ENCODE results near the gene APOA1. TPM values are rescaled to one million over a fixed set of nuclear protein-coding genes. Genes with fewer than 3 reads are reported as not detected.

The APOA1 gene
- total and polyA plus RNA-seq, 2 donors (not counting 1 experiment from before 2014, with no cell fraction given) = 0.46 TPM; not detected in 1

- H3K9me3 ChIP-seq (ENCODE audit: control extremely low read depth in 1 of 3, control insufficient read depth in 2 of 3, insufficient read depth in 1 of 3, low read length in 2 of 3) = no peaks in the 10 kb centered on the region
Measured at GRCh38 chr11:116874251-116874650, 36.8 kb upstream of the APOA1 start.

GRCh38 chr11:116873381-116873780 is 36.0 kb upstream of the APOA1 start:
- Mint-ChIP-seq H3K27ac (no peak overlapping the region), H3K4me1 (no peaks in the 10 kb centered on the region), H3K9me3 (ENCODE audit: insufficient read depth) (no peaks in the 10 kb centered on the region), H3K4me3 (no peak overlapping the region), H3K27me3 (no peaks in the 10 kb centered on the region)
- H3K79me2 ChIP-seq (ENCODE audit: control insufficient read depth, insufficient read depth, low read length) = peaks cover 3% of the 10 kb centered on the region
- H3K36me3 ChIP-seq (replicated peaks in 1 of 2; ENCODE audit: control extremely low read depth in 1 of 2, control insufficient read depth in 1 of 2, extremely low read depth in 1 of 2, insufficient read depth in 2 of 2, low read length in 1 of 2) = peaks cover 14 to 78% of the 10 kb centered on the region in 2 experiments
- no peak for TF ChIP-seq CTCF (IDR thresholded peaks at IDR 0.05)
- no peak for TF ChIP-seq EZH2 (IDR thresholded peaks at IDR 0.05; ENCODE audit: borderline replicate concordance, insufficient read depth, low read depth, low read length, poor library complexity, severe bottlenecking)
- H3K9ac ChIP-seq (ENCODE audit: low read length) = no peak overlapping the region
- H3K9me3 ChIP-seq (ENCODE audit: control extremely low read depth in 1 of 3, control insufficient read depth in 2 of 3, insufficient read depth in 1 of 3, low read length in 2 of 3) = no peaks in the 10 kb centered on the region
- no peaks in the 10 kb centered on the region for H3K4me1 ChIP-seq (ENCODE audit: control insufficient read depth in 2 of 2, insufficient read depth in 2 of 2, low read length in 2 of 2)
- intact Hi-C loops (cut with micrococcal nuclease) = loop anchor here (10.0 kb wide), 1 partner anchor 79 kb away; the partner anchor contains the start of gene APOA5
- DNase-seq (no peak), ATAC-seq (ENCODE audit: low read depth) (no peak)
- no peaks in the 10 kb centered on the region for H3K27me3 ChIP-seq (replicated peaks in 1 of 4; ENCODE audit: control extremely low read depth in 1 of 4, control insufficient read depth in 3 of 4, insufficient read depth in 4 of 4, low read length in 3 of 4)
- ChIA-PET CTCF (interaction anchor here (0.6 kb wide), 1 partner anchor 237 kb away, joined by 4 read pairs; no protein-coding TSS in a partner anchor), POLR2A (no interaction called here)
- H3K4me3 ChIP-seq (ENCODE audit: control extremely low read depth in 1 of 5, extremely low read depth in 1 of 5, insufficient read depth in 1 of 5, low read depth in 2 of 5, low read length in 4 of 5) = no peak overlapping the region
- no peak overlapping the region for H3K4me2 ChIP-seq (replicated peaks; ENCODE audit: low read depth, low read length, poor library complexity, severe bottlenecking)
- no peak overlapping the region for H3K27ac ChIP-seq (ENCODE audit: low read length in 2 of 2)
- WGBS (ENCODE audit: insufficient coverage) = 100% methylated on average over 6 of the region's 11 CpGs
- no peaks in the 10 kb centered on the region for H4K20me1 ChIP-seq (ENCODE audit: control insufficient read depth, insufficient read depth, low read length, poor library complexity, severe bottlenecking)
- H2AFZ ChIP-seq (ENCODE audit: insufficient read depth, low read depth, low read length, poor library complexity, severe bottlenecking) = no peak overlapping the region

More at GRCh38 chr11:116874251-116874650, 36.8 kb upstream of the APOA1 start:
- no peaks in the 10 kb centered on the region for H3K4me1 Mint-ChIP-seq
- CTCF ChIA-PET = interaction anchor here (0.6 to 2.7 kb wide), 2 partner anchors 231 to 236 kb away, joined by 4 to 19 read pairs; no protein-coding TSS in a partner anchor
- no peak for DNase-seq
- no peaks in the 10 kb centered on the region for H4K20me1 ChIP-seq (ENCODE audit: control insufficient read depth, insufficient read depth, low read length, poor library complexity, severe bottlenecking)
- POLR2A ChIA-PET = no interaction called here
- no peaks in the 10 kb centered on the region for H3K27me3 Mint-ChIP-seq
- no peak for ATAC-seq (ENCODE audit: low read depth)
- WGBS (ENCODE audit: insufficient coverage) = 100% methylated on average over 1 of the region's 2 CpGs
- no peak overlapping the region for H3K9ac ChIP-seq (ENCODE audit: low read length)
- intact Hi-C loops (cut with micrococcal nuclease) = loop anchor here (10.0 kb wide), 1 partner anchor 79 kb away; the partner anchor contains the start of gene APOA5
- H3K27ac ChIP-seq (ENCODE audit: low read length in 2 of 2) = no peak overlapping the region
- no peak for TF ChIP-seq EZH2 (IDR thresholded peaks at IDR 0.05; ENCODE audit: borderline replicate concordance, insufficient read depth, low read depth, low read length, poor library complexity, severe bottlenecking)
- no peak for TF ChIP-seq CTCF (IDR thresholded peaks at IDR 0.05)
- no peaks in the 10 kb centered on the region for H3K4me1 ChIP-seq (ENCODE audit: control insufficient read depth in 2 of 2, insufficient read depth in 2 of 2, low read length in 2 of 2)
- H3K79me2 ChIP-seq (ENCODE audit: control insufficient read depth, insufficient read depth, low read length) = peaks cover 8% of the 10 kb centered on the region
- H3K9me3 Mint-ChIP-seq (ENCODE audit: insufficient read depth) = no peaks in the 10 kb centered on the region
- H3K27me3 ChIP-seq (replicated peaks in 1 of 4; ENCODE audit: control extremely low read depth in 1 of 4, control insufficient read depth in 3 of 4, insufficient read depth in 4 of 4, low read length in 3 of 4) = no peaks in the 10 kb centered on the region
- no peak overlapping the region for H3K27ac Mint-ChIP-seq
- no peak overlapping the region for H3K4me2 ChIP-seq (replicated peaks; ENCODE audit: low read depth, low read length, poor library complexity, severe bottlenecking)
- no peak overlapping the region for H3K4me3 Mint-ChIP-seq
- H2AFZ ChIP-seq (ENCODE audit: insufficient read depth, low read depth, low read length, poor library complexity, severe bottlenecking) = no peak overlapping the region
- H3K4me3 ChIP-seq (ENCODE audit: control extremely low read depth in 1 of 5, extremely low read depth in 1 of 5, insufficient read depth in 1 of 5, low read depth in 2 of 5, low read length in 4 of 5) = no peak overlapping the region
- H3K36me3 ChIP-seq (replicated peaks in 1 of 2; ENCODE audit: control extremely low read depth in 1 of 2, control insufficient read depth in 1 of 2, extremely low read depth in 1 of 2, insufficient read depth in 2 of 2, low read length in 1 of 2) = peaks cover 14 to 70% of the 10 kb centered on the region in 2 experiments
